ENCODE results near the gene IGDCC3.

Gene IGDCC3
- long read RNA-seq, result 0 reads

DNA sequence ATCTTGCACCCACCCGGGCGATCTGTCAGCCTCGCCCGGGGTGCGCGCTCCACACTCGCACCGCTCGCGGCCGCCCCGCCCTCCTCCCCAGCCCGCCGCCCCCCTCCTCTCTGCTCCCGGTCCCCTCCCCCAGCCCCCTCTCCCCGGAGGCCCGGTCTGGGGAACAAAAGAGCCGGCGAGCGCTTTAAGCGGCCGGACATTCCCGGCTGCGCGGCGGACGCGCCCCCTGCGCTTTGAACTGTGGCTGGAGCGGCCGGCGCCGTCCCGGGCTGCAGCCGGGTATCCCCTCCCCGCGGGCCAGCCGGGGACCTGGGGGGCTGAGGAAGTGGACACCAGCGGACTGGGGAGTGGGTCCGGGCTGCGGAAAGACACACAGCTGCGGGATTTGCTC, at the start of gene IGDCC3:
Gene IGDCC3, minus strand, starts transcription at position 27 of the 391 bp plus-strand sequence. CDS start 214 bp downstream, outside the sequence.
- Histone ChIP-seq H3K27me3 (ENCODE audit: insufficient read depth, poor library complexity, severe bottlenecking) (peaks cover 81% of the 10 kb centered on the region), H3K27ac (replicated peaks) (no peak within 1 kb of the TSS), H3K4me3 (replicated peaks; ENCODE audit: insufficient read depth, low read length) (no peak within 1 kb of the TSS)
- TF ChIP-seq, protein P1, sequence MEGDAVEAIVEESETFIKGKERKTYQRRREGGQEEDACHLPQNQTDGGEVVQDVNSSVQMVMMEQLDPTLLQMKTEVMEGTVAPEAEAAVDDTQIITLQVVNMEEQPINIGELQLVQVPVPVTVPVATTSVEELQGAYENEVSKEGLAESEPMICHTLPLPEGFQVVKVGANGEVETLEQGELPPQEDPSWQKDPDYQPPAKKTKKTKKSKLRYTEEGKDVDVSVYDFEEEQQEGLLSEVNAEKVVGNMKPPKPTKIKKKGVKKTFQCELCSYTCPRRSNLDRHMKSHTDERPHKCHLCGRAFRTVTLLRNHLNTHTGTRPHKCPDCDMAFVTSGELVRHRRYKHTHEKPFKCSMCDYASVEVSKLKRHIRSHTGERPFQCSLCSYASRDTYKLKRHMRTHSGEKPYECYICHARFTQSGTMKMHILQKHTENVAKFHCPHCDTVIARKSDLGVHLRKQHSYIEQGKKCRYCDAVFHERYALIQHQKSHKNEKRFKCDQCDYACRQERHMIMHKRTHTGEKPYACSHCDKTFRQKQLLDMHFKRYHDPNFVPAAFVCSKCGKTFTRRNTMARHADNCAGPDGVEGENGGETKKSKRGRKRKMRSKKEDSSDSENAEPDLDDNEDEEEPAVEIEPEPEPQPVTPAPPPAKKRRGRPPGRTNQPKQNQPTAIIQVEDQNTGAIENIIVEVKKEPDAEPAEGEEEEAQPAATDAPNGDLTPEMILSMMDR (IDR thresholded peaks at IDR 0.05; ENCODE audit: insufficient read depth, low read length), result no peak
- TF ChIP-seq GABPA (IDR thresholded peaks at IDR 0.05; ENCODE audit: low read depth) (no peak), POLR2AphosphoS5 (IDR thresholded peaks at IDR 0.05; ENCODE audit: low read depth) (no peak), SPI1 (IDR thresholded peaks at IDR 0.05; ENCODE audit: borderline replicate concordance, low read depth) (no peak)
- TF ChIP-seq, protein P2, sequence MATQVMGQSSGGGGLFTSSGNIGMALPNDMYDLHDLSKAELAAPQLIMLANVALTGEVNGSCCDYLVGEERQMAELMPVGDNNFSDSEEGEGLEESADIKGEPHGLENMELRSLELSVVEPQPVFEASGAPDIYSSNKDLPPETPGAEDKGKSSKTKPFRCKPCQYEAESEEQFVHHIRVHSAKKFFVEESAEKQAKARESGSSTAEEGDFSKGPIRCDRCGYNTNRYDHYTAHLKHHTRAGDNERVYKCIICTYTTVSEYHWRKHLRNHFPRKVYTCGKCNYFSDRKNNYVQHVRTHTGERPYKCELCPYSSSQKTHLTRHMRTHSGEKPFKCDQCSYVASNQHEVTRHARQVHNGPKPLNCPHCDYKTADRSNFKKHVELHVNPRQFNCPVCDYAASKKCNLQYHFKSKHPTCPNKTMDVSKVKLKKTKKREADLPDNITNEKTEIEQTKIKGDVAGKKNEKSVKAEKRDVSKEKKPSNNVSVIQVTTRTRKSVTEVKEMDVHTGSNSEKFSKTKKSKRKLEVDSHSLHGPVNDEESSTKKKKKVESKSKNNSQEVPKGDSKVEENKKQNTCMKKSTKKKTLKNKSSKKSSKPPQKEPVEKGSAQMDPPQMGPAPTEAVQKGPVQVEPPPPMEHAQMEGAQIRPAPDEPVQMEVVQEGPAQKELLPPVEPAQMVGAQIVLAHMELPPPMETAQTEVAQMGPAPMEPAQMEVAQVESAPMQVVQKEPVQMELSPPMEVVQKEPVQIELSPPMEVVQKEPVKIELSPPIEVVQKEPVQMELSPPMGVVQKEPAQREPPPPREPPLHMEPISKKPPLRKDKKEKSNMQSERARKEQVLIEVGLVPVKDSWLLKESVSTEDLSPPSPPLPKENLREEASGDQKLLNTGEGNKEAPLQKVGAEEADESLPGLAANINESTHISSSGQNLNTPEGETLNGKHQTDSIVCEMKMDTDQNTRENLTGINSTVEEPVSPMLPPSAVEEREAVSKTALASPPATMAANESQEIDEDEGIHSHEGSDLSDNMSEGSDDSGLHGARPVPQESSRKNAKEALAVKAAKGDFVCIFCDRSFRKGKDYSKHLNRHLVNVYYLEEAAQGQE (IDR thresholded peaks at IDR 0.05; ENCODE audit: insufficient replicate concordance, low read depth), result no peak
- no peak for DNase-seq (ENCODE audit: low read depth in 1 of 2, low spot score in 1 of 2)

DNA sequence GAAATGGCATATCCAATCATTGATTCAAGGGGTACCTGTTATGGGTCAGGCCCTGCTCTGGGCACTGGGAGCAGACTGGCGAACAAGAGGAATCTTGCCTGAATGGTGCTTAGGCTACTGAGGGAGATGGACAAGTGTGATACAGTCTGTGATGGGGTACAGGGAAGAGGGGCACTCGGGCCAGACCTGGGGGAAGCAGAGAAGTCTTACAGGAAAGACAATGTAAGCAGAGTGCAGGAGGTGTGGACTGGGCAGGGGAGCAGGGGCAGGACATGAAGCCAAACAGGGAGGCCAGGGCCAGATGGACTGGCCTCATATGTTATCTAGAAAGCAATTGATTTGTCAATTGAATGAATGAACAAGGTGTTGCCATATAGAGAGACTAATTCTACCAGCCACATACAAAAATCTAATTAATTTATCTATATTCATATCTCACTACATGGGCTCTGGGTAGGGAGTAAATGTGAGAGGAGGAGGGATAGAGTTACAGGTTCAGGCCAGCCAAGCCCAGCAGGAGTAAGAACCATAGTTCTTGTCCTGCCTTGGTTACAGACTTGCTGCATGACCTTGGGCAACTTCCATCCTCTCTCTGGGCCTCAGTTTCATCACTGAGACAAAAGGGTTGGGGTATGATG, 48.5 kb upstream of the IGDCC3 start:
- Histone ChIP-seq H3K27ac (replicated peaks) (no peak overlapping the region), H3K27me3 (ENCODE audit: insufficient read depth, poor library complexity, severe bottlenecking) (peaks cover 29% of the 10 kb centered on the region), H3K4me3 (replicated peaks; ENCODE audit: insufficient read depth, low read length) (no peak overlapping the region)
- DNase-seq (ENCODE audit: low read depth in 1 of 2, low spot score in 1 of 2), result no peak
- TF ChIP-seq, protein P1 (IDR thresholded peaks at IDR 0.05; ENCODE audit: insufficient read depth, low read length), result no peak
- TF ChIP-seq, protein P2 (IDR thresholded peaks at IDR 0.05; ENCODE audit: insufficient replicate concordance, low read depth), result no peak
- TF ChIP-seq GABPA (IDR thresholded peaks at IDR 0.05; ENCODE audit: low read depth) (no peak), POLR2AphosphoS5 (IDR thresholded peaks at IDR 0.05; ENCODE audit: low read depth) (no peak), SPI1 (IDR thresholded peaks at IDR 0.05; ENCODE audit: borderline replicate concordance, low read depth) (no peak)

DNA sequence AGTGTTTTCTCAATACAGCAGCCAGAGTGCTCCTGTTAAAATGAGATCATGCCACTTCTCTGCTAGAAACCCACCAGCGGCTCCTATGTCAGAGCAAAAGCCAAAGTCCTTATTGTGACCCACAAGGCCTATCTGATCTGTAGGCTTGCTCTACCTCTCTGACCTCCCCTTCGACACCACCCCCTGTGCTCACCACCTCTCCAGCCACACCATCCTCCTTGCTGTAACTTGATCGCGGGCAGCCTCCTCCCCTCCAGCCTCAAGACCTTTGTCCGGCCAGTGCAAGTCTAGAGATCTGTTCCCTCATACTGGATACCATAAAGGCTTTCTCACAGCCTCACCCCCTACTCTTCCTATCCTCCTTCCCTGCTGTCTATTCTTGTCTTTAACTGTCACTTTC, 46.9 kb upstream of the IGDCC3 start:
- Histone ChIP-seq H3K4me3 (replicated peaks; ENCODE audit: insufficient read depth, low read length) (no peak overlapping the region), H3K27ac (replicated peaks) (no peak overlapping the region), H3K27me3 (ENCODE audit: insufficient read depth, poor library complexity, severe bottlenecking) (peaks cover 39% of the 10 kb centered on the region)
- DNase-seq (ENCODE audit: low read depth in 1 of 2, low spot score in 1 of 2), result no peak
- no peak for TF ChIP-seq POLR2AphosphoS5 (IDR thresholded peaks at IDR 0.05; ENCODE audit: low read depth)
- TF ChIP-seq SPI1 (IDR thresholded peaks at IDR 0.05; ENCODE audit: borderline replicate concordance, low read depth), result no peak
- no peak for TF ChIP-seq GABPA (IDR thresholded peaks at IDR 0.05; ENCODE audit: low read depth)
- TF ChIP-seq, protein P2 (IDR thresholded peaks at IDR 0.05; ENCODE audit: insufficient replicate concordance, low read depth), result no peak
- TF ChIP-seq, protein P1 (IDR thresholded peaks at IDR 0.05; ENCODE audit: insufficient read depth, low read length), result no peak
